ENCODE data around the gene CYP4A11. TPM values are rescaled to one million over a fixed set of nuclear protein-coding genes. Genes with fewer than 3 reads are reported as not detected.
A peak's percentile ranks its signal among the peaks of the same experiment; 100 is the strongest.
"Not testable (repeated sequence)": the region's sequence is repeated elsewhere in the genome, so short reads cannot be mapped to it uniquely, and the experiment has no call there.

CYP4A11 gene
- total and polyA plus RNA-seq, 12 donors: 0.11 to 0.15 TPM; not detected in 10

DNA sequence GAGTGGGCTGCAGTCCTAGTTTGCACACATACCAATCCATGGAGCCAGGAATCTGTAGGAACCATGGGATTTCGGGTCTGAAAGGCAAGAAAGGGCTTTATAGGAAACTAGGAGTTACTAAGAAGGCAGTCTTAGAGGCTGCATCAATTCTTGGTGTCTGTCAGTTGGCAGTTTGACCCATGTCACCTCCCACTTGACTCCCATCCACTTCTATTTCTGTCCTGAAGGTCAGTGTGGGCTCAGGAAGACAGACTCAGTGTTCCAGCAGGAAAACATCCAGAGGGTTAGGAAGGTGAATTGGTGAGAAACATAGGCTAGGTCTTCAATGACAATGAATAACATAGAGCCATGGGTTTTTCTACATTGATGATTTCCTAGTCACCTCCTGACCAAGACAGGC lies 4.0 kb downstream of the CYP4A11 start:
- 43 to 58% (median 53%) methylated on average over 1 of the region's 1 CpG for WGBS, 4 donors
- Histone ChIP-seq H3K9me3 (replicated peaks in 1 of 3) (no peaks in the 10 kb centered on the region), H3K27ac (no peak overlapping the region), H3K4me1 (replicated peaks in 1 of 2) (no peaks in the 10 kb centered on the region), H3K27me3 (no peaks in the 10 kb centered on the region), H3K36me3 (replicated peaks in 1 of 2) (no peaks in the 10 kb centered on the region), H3K4me3 (no peak overlapping the region)
- TF ChIP-seq POLR2A (IDR thresholded peaks at IDR 0.05): no peak
- TF ChIP-seq, protein P1, sequence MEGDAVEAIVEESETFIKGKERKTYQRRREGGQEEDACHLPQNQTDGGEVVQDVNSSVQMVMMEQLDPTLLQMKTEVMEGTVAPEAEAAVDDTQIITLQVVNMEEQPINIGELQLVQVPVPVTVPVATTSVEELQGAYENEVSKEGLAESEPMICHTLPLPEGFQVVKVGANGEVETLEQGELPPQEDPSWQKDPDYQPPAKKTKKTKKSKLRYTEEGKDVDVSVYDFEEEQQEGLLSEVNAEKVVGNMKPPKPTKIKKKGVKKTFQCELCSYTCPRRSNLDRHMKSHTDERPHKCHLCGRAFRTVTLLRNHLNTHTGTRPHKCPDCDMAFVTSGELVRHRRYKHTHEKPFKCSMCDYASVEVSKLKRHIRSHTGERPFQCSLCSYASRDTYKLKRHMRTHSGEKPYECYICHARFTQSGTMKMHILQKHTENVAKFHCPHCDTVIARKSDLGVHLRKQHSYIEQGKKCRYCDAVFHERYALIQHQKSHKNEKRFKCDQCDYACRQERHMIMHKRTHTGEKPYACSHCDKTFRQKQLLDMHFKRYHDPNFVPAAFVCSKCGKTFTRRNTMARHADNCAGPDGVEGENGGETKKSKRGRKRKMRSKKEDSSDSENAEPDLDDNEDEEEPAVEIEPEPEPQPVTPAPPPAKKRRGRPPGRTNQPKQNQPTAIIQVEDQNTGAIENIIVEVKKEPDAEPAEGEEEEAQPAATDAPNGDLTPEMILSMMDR (IDR thresholded peaks at IDR 0.05): no peak
- no peak for DNase-seq
- intact Hi-C loops (cut with DNase I): no loop called here

DNA sequence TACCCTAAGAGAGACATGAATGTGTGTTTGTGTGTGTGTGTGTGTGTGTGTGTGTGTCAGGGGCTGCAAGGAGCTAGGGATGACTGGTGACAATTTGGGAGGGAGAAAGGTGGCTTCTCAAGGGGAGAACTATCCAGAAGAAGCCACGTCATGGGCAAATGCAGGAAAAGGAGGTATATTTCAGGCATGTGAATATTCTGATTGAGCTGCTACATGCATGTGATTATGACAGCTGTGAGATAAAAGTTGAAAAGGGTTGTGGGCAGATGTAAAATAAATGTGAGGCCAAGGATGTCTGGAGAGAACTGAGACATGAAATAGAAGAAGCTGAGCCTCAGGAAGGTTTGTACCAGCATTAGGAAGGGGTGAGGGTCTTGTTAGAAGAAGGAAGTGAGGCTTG lies 4.5 kb downstream of the CYP4A11 start:
- H3K9me3 ChIP-seq (replicated peaks in 1 of 3): no peaks in the 10 kb centered on the region
- intact Hi-C loops (cut with DNase I): no loop called here
- no peaks in the 10 kb centered on the region for H3K27me3 ChIP-seq
- no peak overlapping the region for H3K27ac ChIP-seq
- H3K36me3 ChIP-seq (replicated peaks in 1 of 2): no peaks in the 10 kb centered on the region
- TF ChIP-seq POLR2A (IDR thresholded peaks at IDR 0.05): no peak
- TF ChIP-seq, protein P1 (IDR thresholded peaks at IDR 0.05): no peak
- WGBS, 4 donors: 48 to 76% (median 63%) methylated on average over 1 of the region's 1 CpG
- H3K4me3 ChIP-seq: no peak overlapping the region
- no peaks in the 10 kb centered on the region for H3K4me1 ChIP-seq (replicated peaks in 1 of 2)
- DNase-seq: no peak

DNA sequence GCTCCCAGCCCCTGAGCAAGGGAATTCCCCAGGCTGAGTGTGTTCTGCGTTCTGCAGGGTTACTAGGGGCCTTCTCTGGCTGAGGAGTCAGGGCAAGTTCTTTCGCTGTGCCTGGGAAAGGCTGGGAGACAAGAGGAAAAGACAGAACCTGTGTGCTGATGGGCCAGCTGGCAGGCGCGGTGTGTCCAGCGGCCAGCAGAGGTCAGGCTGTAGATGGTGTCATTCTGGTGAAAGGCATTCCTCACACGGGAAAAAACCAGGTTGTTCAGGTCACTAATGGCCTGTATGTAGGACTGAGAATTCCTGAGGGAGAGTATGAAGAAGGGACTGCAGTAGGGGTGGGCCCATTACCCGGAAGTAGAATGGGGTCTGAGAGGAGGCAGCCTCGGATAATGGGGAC lies 6.4 kb downstream of the CYP4A11 start:
- WGBS, 4 donors: 31 to 43% (median 36%) methylated on average over 8 of the region's 8 CpGs

DNA sequence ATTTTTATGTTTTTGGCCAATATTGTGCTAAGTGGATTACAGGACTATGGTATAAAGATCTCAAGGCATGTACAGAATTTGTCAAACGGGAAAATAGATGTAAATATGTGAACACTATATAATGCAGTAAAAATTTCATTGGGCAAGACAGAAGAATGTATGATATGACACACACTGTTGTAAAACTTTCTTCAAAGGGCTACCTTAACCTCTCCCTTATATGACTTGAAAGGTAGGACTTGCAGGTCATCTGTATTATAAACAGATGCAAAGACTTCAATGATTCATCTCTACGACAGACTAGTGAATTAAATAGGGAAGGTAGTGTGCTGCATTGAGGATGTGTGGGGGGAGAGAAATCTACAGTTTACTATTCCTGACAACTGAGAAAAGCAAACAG lies 9.3 kb downstream of the CYP4A11 start:
- intact Hi-C loops (cut with DNase I); H3K36me3 ChIP-seq (replicated peaks in 1 of 2); H3K27me3 ChIP-seq; H3K4me3 ChIP-seq; DNase-seq; H3K9me3 ChIP-seq (replicated peaks in 1 of 3); H3K27ac ChIP-seq; H3K4me1 ChIP-seq (replicated peaks in 1 of 2): not testable (repeated sequence)
- WGBS, 4 donors: 37 to 60% (median 55%) methylated on average over 2 of the region's 2 CpGs

More for the DNA sequence above, 6.4 kb downstream of the CYP4A11 start:
- TF ChIP-seq, protein P1 (IDR thresholded peaks at IDR 0.05): peak; percentile 14 to 44 (median 28)
- H3K9me3 ChIP-seq (replicated peaks in 1 of 3); H3K27me3 ChIP-seq; H3K36me3 ChIP-seq (replicated peaks in 1 of 2); H3K4me3 ChIP-seq; H3K27ac ChIP-seq; H3K4me1 ChIP-seq (replicated peaks in 1 of 2); intact Hi-C loops (cut with DNase I): not testable (repeated sequence)
- peak in 2 of 7 donors; percentile 5 to 13 for DNase-seq

DNA sequence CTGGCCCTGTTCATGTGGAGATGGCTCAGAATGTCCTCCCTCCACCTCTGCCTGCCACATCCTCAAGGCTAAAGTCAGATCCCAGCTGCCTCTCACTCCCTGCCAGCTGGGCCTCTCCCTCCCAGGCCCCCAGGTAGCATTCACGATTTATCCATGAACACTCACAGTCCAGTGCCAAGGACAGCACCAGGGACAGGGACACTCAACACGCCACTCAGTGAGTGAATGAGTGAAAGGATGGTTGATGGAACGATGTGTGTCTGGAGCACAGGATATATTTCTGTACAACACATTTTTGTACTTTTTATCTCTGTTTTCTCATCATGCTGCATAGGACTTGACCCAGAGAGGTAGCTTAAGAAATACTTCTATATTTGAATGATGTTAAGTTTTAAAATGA lies 10.1 kb downstream of the CYP4A11 start:
- Histone ChIP-seq H3K9me3 (replicated peaks in 1 of 3) (no peaks in the 10 kb centered on the region), H3K36me3 (replicated peaks in 1 of 2) (no peaks in the 10 kb centered on the region), H3K27me3 (no peaks in the 10 kb centered on the region), H3K4me1 (replicated peaks in 1 of 2) (no peaks in the 10 kb centered on the region), H3K27ac (no peak overlapping the region), H3K4me3 (no peak overlapping the region)
- intact Hi-C loops (cut with DNase I): no loop called here
- 49 to 63% (median 57%) methylated on average over 3 of the region's 3 CpGs for WGBS, 4 donors
- TF ChIP-seq POLR2A (IDR thresholded peaks at IDR 0.05): no peak
- TF ChIP-seq, protein P1 (IDR thresholded peaks at IDR 0.05): no peak
- DNase-seq: no peak

Data from adrenal gland (tissue), 12 donors.